HepG2 (cell line): Measurements from ENCODE around the gene GIPC2. TPM values are rescaled to one million over a fixed set of nuclear protein-coding genes. Genes with fewer than 3 reads are reported as not detected.

Source experiments
- ATAC-seq: fragments of 200-7000 bp; cut with Tn5 transposase; 3 replicates; pipeline ENCODE4 v1.9.1; 2020; ENCODE audit warnings: mild to moderate bottlenecking, moderate library complexity
- BruUV-seq: library from RNA; stranded (reverse); fragments of 400-500 nt; replicated peaks from 2 replicates; lab custom pipeline; 2021; lab: Mats Ljungman, UMichigan
- CTCF ChIA-PET: fragments of 300-600 bp; formaldehyde crosslinking; extraction: SDS; loops from one replicate; lab custom pipeline; 2021; ENCODE audit warnings: low total read pairs, inconsistent platforms, low intra/inter-chr PET ratio; lab: Yijun Ruan, JAX
- POLR2A ChIA-PET: fragments of 350-600 bp; sonication (Branson Sonifier 250); formaldehyde crosslinking; loops from one replicate; lab custom pipeline; 2020; ENCODE audit warnings: antibody characterized with exemption, inconsistent platforms; lab: Yijun Ruan, JAX
- DNase-seq: peaks from one replicate; pipeline ENCODE4 v3.0.0-alpha.2; 2015; ENCODE audit warnings: low spot score
- FAIRE-seq: peaks from 3 replicates; lab custom pipeline; 2011; peaks lifted over from hg19 to GRCh38; lab: Jason Lieb, UNC
- H2AFZ ChIP-seq: one replicate; pipeline ENCODE4 v1.6.1; 2011; ENCODE audit warnings: low read length, inconsistent platforms
- H3K27ac ChIP-seq: fragments of 300-600 bp; 3 replicates; pipeline ENCODE4 v1.8.0; 2011; ENCODE audit warnings: mixed run types, mild to moderate bottlenecking, mixed read lengths, low read length, inconsistent platforms; ENCODE audit not compliant: insufficient read depth; ENCODE audit errors: extremely low read length
- H3K27me3 ChIP-seq, 2 experiments: fragments of 200-600 bp in 1 of 2; 2 replicates in 1 of 2; 3 replicates in 1 of 2; pipeline versions ENCODE4 v1.6.0 to v1.8.0; 2011; ENCODE audit warnings: low read length in 2 of 2, mild to moderate bottlenecking in 2 of 2, moderate library complexity in 2 of 2, inconsistent platforms in 1 of 2; ENCODE audit not compliant: insufficient read depth in 2 of 2, control insufficient read depth in 1 of 2
- H3K36me3 ChIP-seq, 2 experiments: fragments of 200-600 bp in 1 of 2; replicated peaks in 1 of 2; 2 replicates in 1 of 2; 3 replicates in 1 of 2; pipeline versions ENCODE4 v1.5.1 to v1.8.0; 2011; ENCODE audit warnings: low read length in 2 of 2, inconsistent platforms in 1 of 2; ENCODE audit not compliant: insufficient read depth in 2 of 2, control insufficient read depth in 1 of 2
- H3K4me1 ChIP-seq: 2 replicates; pipeline ENCODE4 v1.5.1; 2012; ENCODE audit warnings: low read length, inconsistent platforms; ENCODE audit not compliant: insufficient read depth
- H3K4me2 ChIP-seq: 2 replicates; pipeline ENCODE4 v1.6.0; 2011; ENCODE audit warnings: low read depth, low read length, inconsistent platforms
- H3K4me3 ChIP-seq, 3 experiments: fragments of 200-600 bp in 1 of 3; sonication (generic), shearing (Covaris generic) in 1 of 3; replicated peaks in 1 of 3; 2 replicates each; pipeline ENCODE4 v1.5.1; 2011 to 2016; ENCODE audit warnings: low read length in 3 of 3, inconsistent platforms in 2 of 3, low read depth in 2 of 3, mild to moderate bottlenecking in 2 of 3, control low read depth in 1 of 3, mixed read lengths in 1 of 3; ENCODE audit not compliant: insufficient read depth in 1 of 3
- H3K79me2 ChIP-seq: one replicate; pipeline ENCODE4 v1.6.1; 2011; ENCODE audit warnings: low read length, inconsistent platforms; ENCODE audit not compliant: insufficient read depth
- H3K9ac ChIP-seq: 2 replicates; pipeline ENCODE4 v1.6.0; 2011; ENCODE audit warnings: mild to moderate bottlenecking, low read depth, low read length, inconsistent platforms; ENCODE audit not compliant: insufficient read depth
- H3K9me3 ChIP-seq: 2 replicates; pipeline ENCODE4 v1.5.1; 2012; ENCODE audit warnings: mild to moderate bottlenecking, low read length
- H4K20me1 ChIP-seq: 2 replicates; pipeline ENCODE4 v1.6.0; 2011; ENCODE audit warnings: inconsistent platforms, mild to moderate bottlenecking, low read length, moderate library complexity; ENCODE audit not compliant: insufficient read depth
- ISX ChIP-seq: sonication (generic); formaldehyde crosslinking; conservative IDR thresholded peaks from 2 replicates; pipeline ENCODE4 v1.5.0; 2020; ENCODE audit warnings: missing genetic modification reagents
- JUN ChIP-seq: sonication (generic); formaldehyde crosslinking; IDR thresholded peaks from 2 replicates; pipeline ENCODE4 v1.4.0; 2020; ENCODE audit warnings: mild to moderate bottlenecking, missing genetic modification reagents
- XRCC5 ChIP-seq: fragments of 200-400 bp; formaldehyde crosslinking; optimal IDR thresholded peaks from 2 replicates; pipeline ENCODE3; 2017; ENCODE audit warnings: mild to moderate bottlenecking, low read length
- ZNF614 ChIP-seq: IDR thresholded peaks from 2 replicates; pipeline ENCODE4 v1.6.1; 2018; ENCODE audit warnings: missing biosample characterization, missing genetic modification reagents, inconsistent platforms, borderline replicate concordance
- ZNF768 ChIP-seq: sonication (generic); formaldehyde crosslinking; IDR thresholded peaks from 2 replicates; pipeline ENCODE4 v1.4.0; 2020; ENCODE audit warnings: missing genetic modification reagents
- WGBS: methylation state at CpG from one replicate; pipeline ENCODE4 v1.1.6; 2017; ENCODE audit warnings: low lambda C conversion rate; 5-methylcytosine and 5-hydroxymethylcytosine counted together
- in situ Hi-C: cut with HindIII; loops from 2 replicates; pipeline ENCODE4 v1.10.0; 2017; ENCODE audit warnings: low pct_unique_long_range_greater_than_20kb; ENCODE audit not compliant: extremely low pct_ligation_motif_present
- intact Hi-C: fragments of 100-400 bp; cut with micrococcal nuclease; formaldehyde crosslinking; loops from one replicate; pipeline ENCODE4 v1.10.0; 2022; ENCODE audit not compliant: unreplicated experiment
- polyA plus RNA-seq, 8 experiments: library from polyadenylated mRNA; depleted of rRNA in 3 of 8; stranded (reverse) in 7 of 8; unstranded in 1 of 8; fragments of >200 nt; fragmentation: Illumina TruSeq in 4 of 8; extraction: Trizol in 4 of 8; gene quantifications; 2 replicates each; pipeline versions ENCODE4 v1.2.1 to v1.2.3, GENCODE V29; 2011 to 2016; ENCODE audit warnings: low read depth in 4 of 8, missing spikeins in 1 of 8, mixed read lengths in 1 of 8; ENCODE audit not compliant: insufficient read depth in 1 of 8
- total RNA-seq, 5 experiments: library from RNA; depleted of rRNA; stranded (reverse); fragments of >200 nt; fragmentation: Illumina TruSeq; extraction: Trizol; gene quantifications; 2 replicates each; pipeline ENCODE4 v1.2.3, GENCODE V29; 2016; ENCODE audit warnings: low read depth in 1 of 5

Gene GIPC2
- total and polyA plus RNA-seq, 2 of the 13 experiments (the other 11 are each of a cell fraction or from before 2014, with no cell fraction given), result 6.1 to 21.6 TPM

GRCh38 chr1:78132948-78133322 is 87.2 kb downstream of the GIPC2 start:
- H3K79me2 ChIP-seq, result no peaks in the 10 kb centered on the region
- 91% methylated on average over 1 of the region's 1 CpG for WGBS
- no TSS peak for BruUV-seq
- no peak for DNase-seq
- no peak overlapping the region for H3K27ac ChIP-seq
- H3K9me3 ChIP-seq, result no peaks in the 10 kb centered on the region
- no peak for ATAC-seq
- H3K4me3 ChIP-seq, result no peak overlapping the region
- no peaks in the 10 kb centered on the region for H3K27me3 ChIP-seq
- no peak overlapping the region for H3K9ac ChIP-seq
- no peak overlapping the region for H2AFZ ChIP-seq
- in situ Hi-C loops, result loop anchor here (10.0 kb wide), 1 partner anchor 542 kb away; no protein-coding TSS in a partner anchor
- H4K20me1 ChIP-seq, result no peaks in the 10 kb centered on the region
- POLR2A ChIA-PET, result no interaction called here
- H3K4me1 ChIP-seq, result no peaks in the 10 kb centered on the region
- TF ChIP-seq JUN, result no peak
- no peak for TF ChIP-seq ISX (CRISPR knock-in tag)
- no peak overlapping the region for H3K4me2 ChIP-seq
- peaks cover 0 to 6% of the 10 kb centered on the region in 2 experiments; a peak in 2 of 5 replicates for H3K36me3 ChIP-seq
- intact Hi-C loops, result no loop called here
- CTCF ChIA-PET, result no interaction called here
- FAIRE-seq, result no peak

GRCh38 chr1:78136680-78137079 is 90.9 kb downstream of the GIPC2 start:
- Histone ChIP-seq H4K20me1 (no peaks in the 10 kb centered on the region), H3K4me1 (no peaks in the 10 kb centered on the region), H3K27me3 (no peaks in the 10 kb centered on the region), H3K4me2 (no peak overlapping the region), H3K9me3 (no peaks in the 10 kb centered on the region), H3K4me3 (no peak overlapping the region), H3K9ac (no peak overlapping the region), H3K27ac (no peak overlapping the region), H2AFZ (no peak overlapping the region), H3K79me2 (no peaks in the 10 kb centered on the region), H3K36me3 (no peaks in the 10 kb centered on the region; a peak in 1 of 5 replicates)
- TF ChIP-seq ZNF614 (CRISPR knock-in tag) (no peak), XRCC5 (no peak), ZNF768 (no peak)
- ATAC-seq (no peak), DNase-seq (no peak), FAIRE-seq (no peak)
- intact Hi-C loops, result no loop called here
- ChIA-PET POLR2A (no interaction called here), CTCF (no interaction called here)
- in situ Hi-C loops, result loop anchor here (10.0 kb wide), 1 partner anchor 538 kb away; no protein-coding TSS in a partner anchor
- no TSS peak for BruUV-seq
- 93% methylated on average over 1 of the region's 1 CpG for WGBS
